ENCODE results near the gene OR8H2.
"Not testable (repeated sequence)": the region's sequence is repeated elsewhere in the genome, so short reads cannot be mapped to it uniquely, and the experiment has no call there.

The OR8H2 gene

DNA sequence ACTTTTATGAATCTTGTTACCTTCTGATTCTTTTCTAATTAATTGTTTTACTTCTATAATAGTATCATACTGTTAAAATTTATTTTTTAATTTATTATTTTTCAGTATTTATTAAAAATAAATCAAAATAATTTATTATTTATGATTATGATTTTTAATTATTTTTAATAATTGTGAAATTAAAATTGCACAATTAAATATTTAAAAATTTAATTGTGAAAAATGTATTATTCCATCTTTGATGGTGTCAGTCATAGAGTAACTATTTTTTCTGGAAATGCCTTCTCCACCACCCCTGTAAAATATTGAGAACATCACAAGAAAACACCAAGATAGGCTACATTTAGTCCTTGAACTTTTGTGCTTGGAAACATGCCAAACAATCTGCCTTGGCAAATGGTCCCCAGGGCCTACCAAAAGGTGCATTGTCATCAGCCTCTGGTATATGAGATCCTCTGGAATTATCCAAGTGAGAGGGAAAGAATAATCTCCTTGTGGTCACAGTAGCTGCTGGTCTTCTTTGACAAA, at the start of gene OR8H2:
Gene OR8H2 (plus strand): TSS at position 478 of the 528 bp plus-strand sequence. CDS start 1,356 bp downstream, outside the sequence.
- Mint-ChIP-seq H3K27ac (no peak within 1 kb of the TSS), H3K4me3 (no peak within 1 kb of the TSS), H3K36me3 (no peaks in the 10 kb centered on the region), H3K4me1 (no peaks in the 10 kb centered on the region), H3K27me3 (no peaks in the 10 kb centered on the region), H3K9me3 (peaks cover 6% of the 10 kb centered on the region)
- no peak for ATAC-seq

DNA sequence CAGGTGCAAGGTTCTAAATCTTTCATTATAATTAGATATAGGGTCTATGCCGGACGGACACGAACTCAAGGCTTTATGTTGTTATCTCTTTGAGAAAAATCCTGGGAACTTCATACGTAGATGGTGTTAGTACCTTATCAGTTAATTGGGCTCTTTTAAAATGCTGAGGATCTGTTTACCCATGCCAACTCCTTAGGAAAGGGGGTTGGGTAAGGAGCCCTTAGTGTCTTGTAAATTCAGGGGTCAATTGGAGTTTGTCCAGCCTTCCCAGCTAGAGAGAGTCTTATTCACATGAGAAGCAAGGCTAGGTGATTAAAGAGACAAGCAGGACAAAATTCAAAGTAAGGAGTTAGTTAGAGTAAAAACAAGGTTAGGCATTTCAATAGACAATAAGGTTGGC, 47.1 kb upstream of the OR8H2 start:
- H3K27ac Mint-ChIP-seq, H3K4me3 Mint-ChIP-seq, ATAC-seq, H3K4me1 Mint-ChIP-seq, H3K9me3 Mint-ChIP-seq, H3K27me3 Mint-ChIP-seq, H3K36me3 Mint-ChIP-seq: not testable (repeated sequence)

- not testable (repeated sequence) for H3K9me3 Mint-ChIP-seq, ATAC-seq, H3K27me3 Mint-ChIP-seq, H3K4me3 Mint-ChIP-seq, H3K27ac Mint-ChIP-seq, H3K36me3 Mint-ChIP-seq, H3K4me1 Mint-ChIP-seq
Measured at GRCh38 chr11:56057661-56058237, 45.7 kb upstream of the OR8H2 start.

DNA sequence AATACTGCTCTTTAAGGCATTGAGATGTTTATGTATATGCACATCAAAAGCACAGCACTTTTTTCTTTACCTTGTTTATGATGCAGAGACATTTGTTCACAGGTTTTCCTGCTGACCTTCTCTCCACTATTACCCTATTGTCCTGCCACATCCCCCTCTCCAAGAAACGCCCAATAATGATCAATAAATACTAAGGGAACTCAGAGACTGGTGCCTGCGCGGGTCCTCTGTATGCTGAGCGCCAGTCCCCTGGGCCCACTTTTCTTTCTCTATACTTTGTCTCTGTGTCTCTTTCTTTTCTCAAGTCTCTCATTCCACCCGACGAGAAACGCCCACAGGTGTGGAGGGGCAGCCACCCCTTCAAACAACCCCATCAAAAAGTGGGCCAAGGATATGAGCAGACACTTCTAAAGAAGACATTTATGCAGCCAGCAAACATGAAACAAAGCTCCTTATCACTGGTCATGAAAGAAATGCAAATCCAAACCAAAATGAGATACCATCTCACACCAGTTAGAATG, 45.2 kb upstream of the OR8H2 start:
- H3K27ac Mint-ChIP-seq, H3K36me3 Mint-ChIP-seq, ATAC-seq, H3K4me3 Mint-ChIP-seq, H3K4me1 Mint-ChIP-seq, H3K27me3 Mint-ChIP-seq, H3K9me3 Mint-ChIP-seq: not testable (repeated sequence)

DNA sequence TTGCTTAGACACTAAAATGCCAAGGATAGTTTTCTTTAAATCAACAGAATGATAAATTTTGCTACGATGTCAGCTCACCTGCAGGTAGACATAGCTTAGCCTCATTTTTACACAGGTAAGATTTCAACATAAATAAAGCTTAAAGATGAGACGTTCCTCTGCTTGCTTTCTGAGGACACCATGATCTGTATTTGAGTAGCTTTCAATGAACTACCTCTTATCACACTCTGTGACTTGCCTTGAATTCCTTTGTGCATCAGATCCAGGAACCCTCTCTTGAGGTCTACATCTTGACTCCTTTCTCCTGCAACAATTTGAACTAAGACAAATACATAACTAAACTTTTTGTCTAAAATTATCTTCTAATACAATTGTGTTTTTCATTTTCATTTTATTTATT, 36.5 kb upstream of the OR8H2 start:
- H3K9me3 Mint-ChIP-seq = peaks cover 22% of the 10 kb centered on the region
- no peaks in the 10 kb centered on the region for H3K36me3 Mint-ChIP-seq
- H3K4me1 Mint-ChIP-seq = no peaks in the 10 kb centered on the region
- H3K27me3 Mint-ChIP-seq = no peaks in the 10 kb centered on the region
- no peak overlapping the region for H3K27ac Mint-ChIP-seq
- H3K4me3 Mint-ChIP-seq = no peak overlapping the region
- no peak for ATAC-seq

DNA sequence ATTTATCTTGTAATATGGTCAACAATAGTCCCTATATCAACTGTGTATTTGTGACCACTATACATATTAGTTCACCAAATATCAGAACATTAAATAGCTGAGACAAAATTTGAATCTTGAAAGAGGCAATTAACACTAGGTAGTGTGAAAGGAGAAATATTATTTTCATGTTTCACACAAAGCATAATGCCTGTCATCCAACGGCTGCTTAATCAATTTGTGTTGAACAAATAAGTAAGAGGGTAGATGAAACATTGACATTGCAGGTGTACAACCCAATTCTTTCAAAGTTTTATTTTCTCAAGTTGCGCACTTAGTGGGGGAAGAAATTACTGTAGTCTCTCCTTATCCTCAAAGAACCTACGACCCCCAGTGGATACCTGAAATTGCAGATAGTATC, 13.8 kb upstream of the OR8H2 start:
- H3K4me3 Mint-ChIP-seq = no peak overlapping the region
- no peaks in the 10 kb centered on the region for H3K4me1 Mint-ChIP-seq
- H3K27ac Mint-ChIP-seq = no peak overlapping the region
- H3K36me3 Mint-ChIP-seq = no peaks in the 10 kb centered on the region
- H3K27me3 Mint-ChIP-seq = no peaks in the 10 kb centered on the region
- no peak for ATAC-seq
- H3K9me3 Mint-ChIP-seq = peaks cover 2% of the 10 kb centered on the region

DNA sequence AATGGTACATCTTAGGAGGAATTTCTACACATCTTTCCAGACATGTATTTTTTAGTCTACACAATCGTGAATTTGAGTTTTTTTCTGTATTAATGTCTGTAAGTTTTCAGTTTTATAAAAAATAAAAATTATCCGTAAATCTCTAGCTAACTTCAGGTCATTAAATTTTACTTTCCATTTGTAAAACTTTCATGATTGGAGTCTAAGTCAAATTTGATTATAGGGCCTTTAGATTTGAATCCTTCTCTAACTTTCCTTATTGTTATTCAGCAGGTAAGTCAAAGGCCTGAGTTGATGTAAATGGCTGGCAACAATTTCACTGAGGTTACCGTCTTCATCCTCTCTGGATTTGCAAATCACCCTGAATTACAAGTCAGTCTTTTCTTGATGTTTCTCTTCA, 10.5 kb upstream of the OR8H2 start, which contains the start of gene OR8I2:
Gene OR8I2 (plus strand): TSS at position 301 of the 400 bp plus-strand sequence. CDS start 0 bp downstream, at position 301.
- Mint-ChIP-seq H3K9me3 (peaks cover 6% of the 10 kb centered on the region), H3K27ac (no peak within 1 kb of the TSS), H3K36me3 (no peaks in the 10 kb centered on the region), H3K4me1 (no peaks in the 10 kb centered on the region), H3K27me3 (no peaks in the 10 kb centered on the region), H3K4me3 (no peak within 1 kb of the TSS)
- no peak for ATAC-seq

- Mint-ChIP-seq H3K9me3 (peaks cover 10% of the 10 kb centered on the region), H3K4me1 (no peaks in the 10 kb centered on the region), H3K27ac (no peak within 1 kb of the TSS), H3K36me3 (no peaks in the 10 kb centered on the region), H3K27me3 (no peaks in the 10 kb centered on the region), H3K4me3 (no peak within 1 kb of the TSS)
- no peak for ATAC-seq
Measured at GRCh38 chr11:56122073-56122472, 18.6 kb downstream of the OR8H2 start, which contains the start of gene OR8H3. Gene OR8H3 (plus strand): TSS chr11:56122373. CDS start chr11:56122373, 0 bp downstream.

DNA sequence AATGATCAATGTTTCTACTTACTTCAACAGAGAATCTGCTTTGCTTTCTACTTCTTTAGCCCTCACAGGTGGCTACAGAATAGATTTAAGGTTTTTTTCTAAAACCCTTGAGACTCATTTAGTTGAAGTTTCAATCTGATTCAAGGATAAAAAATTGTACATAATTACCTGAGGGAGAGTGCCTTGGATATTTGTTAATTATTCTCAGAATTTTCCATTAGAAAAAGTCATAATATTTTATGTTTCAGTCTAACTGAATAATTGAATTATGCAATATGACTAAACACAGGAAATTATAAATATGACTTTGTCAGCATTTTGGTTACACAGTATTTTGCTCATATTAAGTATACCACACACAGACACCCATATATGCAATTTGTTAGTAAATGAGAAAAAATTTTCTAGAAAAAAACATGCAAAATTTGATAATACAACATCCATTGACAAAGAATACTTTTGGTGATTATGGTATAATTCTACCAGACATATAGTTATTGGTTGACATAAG, 36.7 kb downstream of the OR8H2 start, which contains the start of gene OR8J3:
Gene OR8J3 (minus strand): TSS at position 51 of the 511 bp plus-strand sequence. CDS start 2,483 bp downstream, outside the sequence.
- Mint-ChIP-seq H3K4me3 (no peak within 1 kb of the TSS), H3K9me3 (peaks cover 13% of the 10 kb centered on the region), H3K27me3 (no peaks in the 10 kb centered on the region), H3K4me1 (no peaks in the 10 kb centered on the region), H3K27ac (no peak within 1 kb of the TSS), H3K36me3 (no peaks in the 10 kb centered on the region)
- no peak for ATAC-seq

DNA sequence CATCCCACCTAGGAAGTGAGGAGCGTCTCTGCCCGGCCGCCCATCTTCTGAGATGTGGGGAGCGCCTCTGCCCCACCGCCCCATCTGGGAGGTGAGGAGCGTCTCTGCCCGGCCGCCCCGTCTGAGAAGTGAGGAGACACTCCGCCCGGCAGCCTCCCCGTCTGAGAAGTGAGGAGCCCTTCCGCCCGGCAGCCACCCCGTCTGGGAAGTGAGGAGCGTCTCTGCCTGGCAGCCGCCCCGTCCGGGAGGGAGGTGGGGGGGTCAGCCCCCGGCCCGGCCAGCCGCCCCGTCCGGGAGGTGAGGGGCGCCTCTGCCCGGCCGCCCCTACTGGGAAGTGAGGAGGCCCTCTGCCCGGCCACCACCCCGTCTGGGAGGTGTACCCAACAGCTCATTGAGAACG, 40.2 kb downstream of the OR8H2 start:
- ATAC-seq, H3K27ac Mint-ChIP-seq, H3K36me3 Mint-ChIP-seq, H3K27me3 Mint-ChIP-seq, H3K4me3 Mint-ChIP-seq, H3K4me1 Mint-ChIP-seq, H3K9me3 Mint-ChIP-seq: not testable (repeated sequence)

- no peaks in the 10 kb centered on the region for H3K27me3 Mint-ChIP-seq
- no peak overlapping the region for H3K4me3 Mint-ChIP-seq
- H3K4me1 Mint-ChIP-seq = no peaks in the 10 kb centered on the region
- no peak overlapping the region for H3K27ac Mint-ChIP-seq
- no peak for ATAC-seq
- no peaks in the 10 kb centered on the region for H3K36me3 Mint-ChIP-seq
- H3K9me3 Mint-ChIP-seq = peaks cover 5% of the 10 kb centered on the region
Measured at GRCh38 chr11:56151376-56151775, 47.9 kb downstream of the OR8H2 start.

DNA sequence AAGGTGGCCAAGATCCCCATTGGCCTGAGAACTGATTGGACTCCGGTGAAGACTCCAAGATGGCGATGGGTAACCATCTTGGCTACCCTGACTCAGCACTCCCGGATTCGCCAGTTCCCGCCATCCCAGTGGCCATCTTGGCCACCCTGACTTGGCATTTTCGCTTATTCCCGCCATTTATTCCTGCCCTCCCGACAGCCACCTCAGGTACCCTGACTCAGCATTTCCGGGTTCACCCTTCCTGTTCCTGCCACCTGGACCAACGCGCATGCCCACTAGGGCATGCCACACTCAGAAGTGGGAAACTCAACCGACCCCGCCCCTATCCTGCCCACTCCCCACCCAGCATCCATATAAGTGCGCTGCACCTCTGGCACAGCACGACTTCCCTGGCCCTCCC, 48.8 kb downstream of the OR8H2 start:
- Mint-ChIP-seq H3K36me3 (no peaks in the 10 kb centered on the region), H3K4me3 (no peak overlapping the region), H3K4me1 (no peaks in the 10 kb centered on the region), H3K27me3 (no peaks in the 10 kb centered on the region), H3K9me3 (peaks cover 5% of the 10 kb centered on the region), H3K27ac (no peak overlapping the region)
- ATAC-seq = no peak

All from stimulated activated memory B cell treated with anti-CD40 and anti-IgM and Interleukin-4, amounts not matched to agents 10 μg/mL and 1 μg/mL and 100 μg/mL, for 72 hours (primary cell).